ENCODE results near the gene ZNF280A. TPM values are rescaled to one million over a fixed set of nuclear protein-coding genes. Genes with fewer than 3 reads are reported as not detected.
"Not testable (repeated sequence)": the region's sequence is repeated elsewhere in the genome, so short reads cannot be mapped to it uniquely, and the experiment has no call there.

The ZNF280A gene
- total and polyA plus RNA-seq, 11 donors: not detected

GRCh38 chr22:22516992-22517391, 3.1 kb downstream of the ZNF280A start:
- Histone ChIP-seq H3K27ac (no peak overlapping the region), H3K27me3 (peaks cover 0 to 39% (median 6%) of the 10 kb centered on the region in 9 donors), H3K36me3 (no peaks in the 10 kb centered on the region), H3K4me1 (no peaks in the 10 kb centered on the region), H3K9me3 (no peaks in the 10 kb centered on the region), H3K4me3 (no peak overlapping the region)
- ATAC-seq (no peak), DNase-seq (no peak)
- TF ChIP-seq POLR2A (IDR thresholded peaks at IDR 0.05): no peak
- TF ChIP-seq CTCF (IDR thresholded peaks at IDR 0.05): no peak
- 60 to 66% (median 63%) methylated on average over 4 of the region's 4 CpGs for WGBS, 4 donors
- intact Hi-C loops (cut with DNase I): no loop called here

- Histone ChIP-seq H3K4me3 (no peak overlapping the region), H3K9me3 (peaks cover 0 to 3% (median 0%) of the 10 kb centered on the region in 12 donors), H3K27ac (no peak overlapping the region), H3K27me3 (peaks cover 0 to 40% (median 6%) of the 10 kb centered on the region in 9 donors), H3K4me1 (no peaks in the 10 kb centered on the region), H3K36me3 (no peaks in the 10 kb centered on the region)
- TF ChIP-seq CTCF (IDR thresholded peaks at IDR 0.05): no peak
- no peak for TF ChIP-seq POLR2A (IDR thresholded peaks at IDR 0.05)
- ATAC-seq (no peak), DNase-seq (no peak)
- intact Hi-C loops (cut with DNase I): no loop called here
These were observed 4.2 kb downstream of the ZNF280A start for GRCh38 chr22:22515890-22516289.

- intact Hi-C loops (cut with DNase I); H3K4me3 ChIP-seq; H3K36me3 ChIP-seq; H3K27ac ChIP-seq; DNase-seq; H3K4me1 ChIP-seq; ATAC-seq: not testable (repeated sequence)
- 63 to 72% (median 63%) methylated on average over 8 of the region's 8 CpGs for WGBS, 4 donors
- peaks cover 0 to 16% (median 9%) of the 10 kb centered on the region in 12 donors for H3K9me3 ChIP-seq
- peaks cover 0 to 38% (median 6%) of the 10 kb centered on the region in 9 donors for H3K27me3 ChIP-seq
These were observed 5.6 kb downstream of the ZNF280A start for GRCh38 chr22:22514431-22514830.

- peaks cover 0 to 30% (median 6%) of the 10 kb centered on the region in 9 donors for H3K27me3 ChIP-seq
- no peaks in the 10 kb centered on the region for H3K36me3 ChIP-seq
- H3K4me3 ChIP-seq: no peak overlapping the region
- peaks cover 0 to 3% (median 0%) of the 10 kb centered on the region in 12 donors for H3K4me1 ChIP-seq
- DNase-seq (no peak), ATAC-seq (no peak)
- 84 to 92% (median 87%) methylated on average over 2 of the region's 2 CpGs for WGBS, 4 donors
- H3K9me3 ChIP-seq: peaks cover 0 to 22% (median 12%) of the 10 kb centered on the region in 12 donors
- TF ChIP-seq CTCF (IDR thresholded peaks at IDR 0.05) (no peak), POLR2A (IDR thresholded peaks at IDR 0.05) (no peak)
- H3K27ac ChIP-seq: no peak overlapping the region
- intact Hi-C loops (cut with DNase I): no loop called here
These were observed 6.5 kb downstream of the ZNF280A start for GRCh38 chr22:22513619-22514018.

- Histone ChIP-seq H3K27me3 (peaks cover 0 to 30% (median 6%) of the 10 kb centered on the region in 9 donors), H3K4me3 (no peak overlapping the region), H3K4me1 (peaks cover 0 to 10% (median 0%) of the 10 kb centered on the region in 12 donors), H3K27ac (no peak overlapping the region), H3K36me3 (no peaks in the 10 kb centered on the region), H3K9me3 (peaks cover 0 to 22% (median 12%) of the 10 kb centered on the region in 12 donors)
- no peak for TF ChIP-seq CTCF (IDR thresholded peaks at IDR 0.05)
- no peak for TF ChIP-seq POLR2A (IDR thresholded peaks at IDR 0.05)
- DNase-seq (no peak), ATAC-seq (no peak)
- intact Hi-C loops (cut with DNase I): no loop called here
- 39 to 58% (median 54%) methylated on average over 5 of the region's 5 CpGs for WGBS, 4 donors
These were observed 7.1 kb downstream of the ZNF280A start for GRCh38 chr22:22512951-22513350.

- intact Hi-C loops (cut with DNase I); H3K36me3 ChIP-seq; H3K4me3 ChIP-seq; ATAC-seq; DNase-seq; H3K27ac ChIP-seq: not testable (repeated sequence)
- peaks cover 0 to 22% (median 12%) of the 10 kb centered on the region in 12 donors for H3K9me3 ChIP-seq
- WGBS, 4 donors: 94 to 95% (median 94%) methylated on average over 7 of the region's 7 CpGs
- H3K4me1 ChIP-seq: peaks cover 0 to 11% (median 0%) of the 10 kb centered on the region in 12 donors
- peaks cover 0 to 24% (median 6%) of the 10 kb centered on the region in 9 donors for H3K27me3 ChIP-seq
These were observed 9.2 kb downstream of the ZNF280A start for GRCh38 chr22:22510833-22511232.

- H3K27me3 ChIP-seq: peaks cover 0 to 19% (median 6%) of the 10 kb centered on the region in 9 donors
- not testable (repeated sequence) for ATAC-seq
These were observed 10.2 kb downstream of the ZNF280A start for GRCh38 chr22:22509912-22510311.

More at GRCh38 chr22:22509912-22510311, 10.2 kb downstream of the ZNF280A start:
- Histone ChIP-seq H3K4me1 (peaks cover 0 to 11% (median 0%) of the 10 kb centered on the region in 12 donors), H3K9me3 (peaks cover 0 to 22% (median 12%) of the 10 kb centered on the region in 12 donors)
- H3K27ac ChIP-seq; DNase-seq; H3K36me3 ChIP-seq; H3K4me3 ChIP-seq; intact Hi-C loops (cut with DNase I): not testable (repeated sequence)
- WGBS, 4 donors: 94 to 96% (median 94%) methylated on average over 6 of the region's 6 CpGs

All from heart left ventricle (tissue), 16 donors.